AG04450 (cell line): ENCODE measurements around the gene SLC25A41. TPM values are rescaled to one million over a fixed set of nuclear protein-coding genes. Genes with fewer than 3 reads are reported as not detected.

Source experiments
- CTCF ChIA-PET: fragments of 300-600, 350-600 bp; formaldehyde crosslinking; extraction: SDS; loops from one replicate; lab custom pipeline; 2022; ENCODE audit warnings: antibody characterized with exemption, inconsistent platforms; lab: Charles Lee
- POLR2A ChIA-PET: fragments of 350-600 bp; formaldehyde crosslinking; extraction: SDS; loops from one replicate; lab custom pipeline; 2021; ENCODE audit warnings: antibody characterized with exemption, inconsistent platforms; lab: Yijun Ruan, JAX
- DNase-seq: peaks from one replicate; pipeline ENCODE4 v3.0.0-alpha.2; 2011; ENCODE audit warnings: low read depth, low spot score
- H3K27ac ChIP-seq: one replicate; pipeline ENCODE4 v1.5.1; 2012; ENCODE audit warnings: low read depth, low read length, control low read depth
- H3K27me3 ChIP-seq: one replicate; pipeline ENCODE4 v1.6.0; 2012; ENCODE audit warnings: low read length; ENCODE audit not compliant: control insufficient read depth, insufficient read depth
- H3K4me3 ChIP-seq: 2 replicates; pipeline ENCODE4 v1.5.1; 2011; ENCODE audit warnings: mild to moderate bottlenecking, low read depth, low read length, control low read depth
- H3K9me3 ChIP-seq: 2 replicates; pipeline ENCODE4 v1.5.1; 2012; ENCODE audit warnings: low read length; ENCODE audit not compliant: control insufficient read depth, insufficient read depth
- polyA plus RNA-seq: library from polyadenylated mRNA; depleted of rRNA; stranded (reverse); fragments of >200 nt; gene quantifications from 2 replicates; pipeline ENCODE4 v1.2.3, GENCODE V29; 2011; rRNA removed
- small RNA-seq: library from RNA; depleted of rRNA; stranded (forward); fragments of <200 nt; gene quantifications from one replicate; pipeline ENCODE3, GENCODE V24; 2012; ENCODE audit warnings: low read depth; ENCODE audit not compliant: insufficient read length
- TF ChIP-seq, protein P1 (sequence below): IDR thresholded peaks from 2 replicates; pipeline ENCODE4 v1.5.1; 2011; ENCODE audit warnings: low read depth, low read length, control low read depth, inconsistent platforms

The SLC25A41 gene
- polyA plus RNA-seq, 1 experiment: not detected

DNA sequence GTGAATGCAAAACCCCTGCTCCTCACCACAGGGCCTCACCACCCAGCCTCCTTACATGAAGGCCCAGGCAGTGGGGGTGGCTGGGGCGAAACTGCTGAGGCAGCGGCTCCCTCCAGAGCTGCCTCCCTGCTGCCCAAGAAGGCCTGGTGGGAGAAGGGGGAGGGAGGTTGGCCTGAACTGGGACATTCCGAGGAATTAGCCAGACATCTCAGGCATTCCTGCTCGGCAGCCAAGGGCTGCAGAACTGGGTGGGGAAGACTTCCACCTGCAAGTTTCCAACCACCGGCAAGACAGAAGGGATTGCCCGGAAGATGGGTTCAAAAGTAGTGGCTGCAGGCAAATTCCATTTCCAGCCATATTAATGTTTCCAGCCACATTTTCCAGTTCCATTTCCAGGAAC lies 55.5 kb downstream of the SLC25A41 start:
- H3K27me3 ChIP-seq: no peaks in the 10 kb centered on the region
- peaks cover 17% of the 10 kb centered on the region; the same call in 1 of the 2 replicates for H3K9me3 ChIP-seq
- no peak overlapping the region for H3K4me3 ChIP-seq
- H3K27ac ChIP-seq: no peak overlapping the region
- TF ChIP-seq, protein P1, sequence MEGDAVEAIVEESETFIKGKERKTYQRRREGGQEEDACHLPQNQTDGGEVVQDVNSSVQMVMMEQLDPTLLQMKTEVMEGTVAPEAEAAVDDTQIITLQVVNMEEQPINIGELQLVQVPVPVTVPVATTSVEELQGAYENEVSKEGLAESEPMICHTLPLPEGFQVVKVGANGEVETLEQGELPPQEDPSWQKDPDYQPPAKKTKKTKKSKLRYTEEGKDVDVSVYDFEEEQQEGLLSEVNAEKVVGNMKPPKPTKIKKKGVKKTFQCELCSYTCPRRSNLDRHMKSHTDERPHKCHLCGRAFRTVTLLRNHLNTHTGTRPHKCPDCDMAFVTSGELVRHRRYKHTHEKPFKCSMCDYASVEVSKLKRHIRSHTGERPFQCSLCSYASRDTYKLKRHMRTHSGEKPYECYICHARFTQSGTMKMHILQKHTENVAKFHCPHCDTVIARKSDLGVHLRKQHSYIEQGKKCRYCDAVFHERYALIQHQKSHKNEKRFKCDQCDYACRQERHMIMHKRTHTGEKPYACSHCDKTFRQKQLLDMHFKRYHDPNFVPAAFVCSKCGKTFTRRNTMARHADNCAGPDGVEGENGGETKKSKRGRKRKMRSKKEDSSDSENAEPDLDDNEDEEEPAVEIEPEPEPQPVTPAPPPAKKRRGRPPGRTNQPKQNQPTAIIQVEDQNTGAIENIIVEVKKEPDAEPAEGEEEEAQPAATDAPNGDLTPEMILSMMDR: no peak
- peak; percentile 20 for DNase-seq
- ChIA-PET POLR2A (interaction anchor here (1.0 to 1.1 kb wide), 2 partner anchors 17 to 32 kb away, joined by 3 read pairs; partner anchors contain the start of gene CLPP), CTCF (no interaction called here)

DNA sequence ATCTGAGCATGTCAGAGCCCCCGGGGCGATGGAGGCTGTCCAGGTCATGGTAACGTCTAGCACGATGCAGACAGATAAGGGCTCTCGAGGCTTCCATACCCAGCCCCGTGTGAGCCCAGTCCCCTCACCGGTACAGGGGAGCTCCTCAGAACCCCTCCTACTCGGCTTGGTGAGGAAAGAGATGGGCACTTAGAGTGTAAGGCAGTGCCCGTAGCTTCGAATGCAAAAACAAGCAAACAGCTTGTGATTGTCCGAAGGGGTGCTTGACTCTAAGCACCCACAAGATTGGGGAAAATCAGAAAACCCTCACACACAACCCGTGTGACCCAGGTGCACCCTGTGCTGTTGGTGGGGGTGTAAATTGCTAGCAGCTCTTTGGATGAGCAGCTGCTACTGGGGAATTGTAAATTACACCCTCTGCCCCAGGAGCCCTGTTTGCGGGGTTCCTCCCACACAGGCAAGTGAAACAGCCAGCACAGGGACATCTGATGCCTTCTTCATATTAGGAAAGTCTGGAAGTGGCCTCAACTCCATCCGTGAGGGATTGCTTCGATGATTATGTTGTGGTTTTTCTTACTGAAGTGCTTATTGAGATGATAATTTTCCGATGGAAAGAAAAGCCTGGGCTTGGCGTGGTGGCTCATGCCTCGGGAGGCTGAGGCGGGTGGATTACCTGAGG lies 56.9 kb downstream of the SLC25A41 start:
- Histone ChIP-seq H3K27ac (no peak overlapping the region), H3K9me3 (peaks cover 17% of the 10 kb centered on the region; the same call in 1 of the 2 replicates), H3K4me3 (no peak overlapping the region), H3K27me3 (no peaks in the 10 kb centered on the region)
- ChIA-PET CTCF (no interaction called here), POLR2A (no interaction called here)
- no peak for DNase-seq
- TF ChIP-seq, protein P1: no peak

Small RNA genes lying within 50 kb of the gene (small RNA-seq; reads per million reads assigned to genes)
- gene MIR6790: not detected
- 0.81 reads per million for gene MIR6885

Other genes with a start within 250 kb of the SLC25A41 start
- gene MLLT1, start 153.8 kb downstream of the SLC25A41 start, polyA plus RNA-seq: 12.3 and 15.3 TPM in 2 replicates
- gene ACER1, start 100.2 kb downstream of the SLC25A41 start, polyA plus RNA-seq: not detected in 2 replicates
- gene CLPP, start 72.2 kb downstream of the SLC25A41 start, polyA plus RNA-seq: 34.5 and 50.9 TPM in 2 replicates
- 11.6 and 16.4 TPM in 2 replicates for gene ALKBH7, start 61.0 kb downstream of the SLC25A41 start, polyA plus RNA-seq
- gene PSPN, start 57.8 kb downstream of the SLC25A41 start, polyA plus RNA-seq: 0.41 and 0.57 TPM in 2 replicates
- gene GTF2F1, start 40.6 kb downstream of the SLC25A41 start, polyA plus RNA-seq: 33.7 and 43.7 TPM in 2 replicates
- gene KHSRP, start 9.0 kb downstream of the SLC25A41 start, polyA plus RNA-seq: 57.0 and 66.7 TPM in 2 replicates
- gene SLC25A23, start 26.0 kb upstream of the SLC25A41 start, polyA plus RNA-seq: 8.0 and 13.9 TPM in 2 replicates
- not detected in 2 replicates for gene CRB3, start 30.5 kb upstream of the SLC25A41 start, polyA plus RNA-seq
- not detected in 2 replicates for gene DENND1C, start 48.0 kb upstream of the SLC25A41 start, polyA plus RNA-seq
- gene TUBB4A, start 68.5 kb upstream of the SLC25A41 start, polyA plus RNA-seq: not detected in 2 replicates
- gene TNFSF9, start 97.3 kb upstream of the SLC25A41 start, polyA plus RNA-seq: 0.14 and 0.16 TPM in 2 replicates
- gene CD70, start 157.4 kb upstream of the SLC25A41 start, polyA plus RNA-seq: not detected in 2 replicates
- not detected in 2 replicates for gene TNFSF14, start 236.4 kb upstream of the SLC25A41 start, polyA plus RNA-seq